ENCODE data around the gene CTBP2. TPM values are rescaled to one million over a fixed set of nuclear protein-coding genes. Genes with fewer than 3 reads are reported as not detected.

Gene CTBP2
- total RNA-seq, 1 donor from 2014 or later, result 90.6 TPM

DNA sequence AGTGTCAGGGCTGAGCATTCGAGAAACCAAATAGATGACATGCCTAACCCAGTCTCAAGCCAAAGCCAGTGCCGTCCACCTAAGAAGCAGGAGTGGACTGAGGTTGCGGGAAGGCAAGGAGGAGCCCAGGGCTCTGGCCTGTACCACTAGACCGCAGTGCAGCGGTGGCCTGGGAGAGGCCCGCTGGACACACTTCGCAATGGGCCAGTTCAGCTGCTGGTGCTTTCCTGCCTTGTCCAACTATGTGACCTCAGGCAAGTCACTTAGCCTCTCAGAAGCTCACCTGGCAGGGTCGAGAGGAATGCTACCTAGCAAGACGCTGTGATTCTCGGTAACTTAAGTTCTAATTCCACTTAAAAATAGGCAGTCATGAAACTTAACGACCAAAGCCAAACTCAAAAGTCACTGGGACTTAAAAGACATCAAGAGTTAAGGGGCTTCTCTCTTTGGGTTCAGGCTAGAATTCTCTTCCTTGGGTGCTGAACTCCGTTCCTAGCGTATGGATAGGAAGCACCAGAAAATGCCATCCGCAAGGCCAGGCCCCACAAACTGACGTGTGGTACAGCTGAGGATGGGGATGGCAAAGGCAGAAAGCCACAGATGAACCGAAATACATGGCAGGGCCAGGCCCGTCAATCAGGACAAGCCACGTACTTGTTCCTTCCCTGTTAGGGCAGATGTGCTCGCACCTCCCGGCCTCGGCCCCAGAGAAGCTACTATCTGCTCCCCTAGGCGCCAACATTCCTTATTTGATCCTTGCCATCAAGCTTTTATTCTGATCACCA, 34.2 kb downstream of the CTBP2 start:
- peaks cover 54% of the 10 kb centered on the region for H3K4me1 Mint-ChIP-seq (ENCODE audit: low read depth)
- H3K4me3 Mint-ChIP-seq (ENCODE audit: unreplicated experiment), result no peak overlapping the region
- H3K36me3 Mint-ChIP-seq (ENCODE audit: low read depth), result peaks cover 5% of the 10 kb centered on the region
- H3K27ac Mint-ChIP-seq (ENCODE audit: unreplicated experiment), result peak overlapping the region; percentile 58
- TF ChIP-seq, protein P1, sequence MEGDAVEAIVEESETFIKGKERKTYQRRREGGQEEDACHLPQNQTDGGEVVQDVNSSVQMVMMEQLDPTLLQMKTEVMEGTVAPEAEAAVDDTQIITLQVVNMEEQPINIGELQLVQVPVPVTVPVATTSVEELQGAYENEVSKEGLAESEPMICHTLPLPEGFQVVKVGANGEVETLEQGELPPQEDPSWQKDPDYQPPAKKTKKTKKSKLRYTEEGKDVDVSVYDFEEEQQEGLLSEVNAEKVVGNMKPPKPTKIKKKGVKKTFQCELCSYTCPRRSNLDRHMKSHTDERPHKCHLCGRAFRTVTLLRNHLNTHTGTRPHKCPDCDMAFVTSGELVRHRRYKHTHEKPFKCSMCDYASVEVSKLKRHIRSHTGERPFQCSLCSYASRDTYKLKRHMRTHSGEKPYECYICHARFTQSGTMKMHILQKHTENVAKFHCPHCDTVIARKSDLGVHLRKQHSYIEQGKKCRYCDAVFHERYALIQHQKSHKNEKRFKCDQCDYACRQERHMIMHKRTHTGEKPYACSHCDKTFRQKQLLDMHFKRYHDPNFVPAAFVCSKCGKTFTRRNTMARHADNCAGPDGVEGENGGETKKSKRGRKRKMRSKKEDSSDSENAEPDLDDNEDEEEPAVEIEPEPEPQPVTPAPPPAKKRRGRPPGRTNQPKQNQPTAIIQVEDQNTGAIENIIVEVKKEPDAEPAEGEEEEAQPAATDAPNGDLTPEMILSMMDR (IDR thresholded peaks at IDR 0.05), result no peak
- H3K27me3 Mint-ChIP-seq (ENCODE audit: low read depth), result no peaks in the 10 kb centered on the region
- H3K9me3 Mint-ChIP-seq (ENCODE audit: low read depth), result no peaks in the 10 kb centered on the region
- DNase-seq (ENCODE audit: low spot score), result peak; percentile 68

DNA sequence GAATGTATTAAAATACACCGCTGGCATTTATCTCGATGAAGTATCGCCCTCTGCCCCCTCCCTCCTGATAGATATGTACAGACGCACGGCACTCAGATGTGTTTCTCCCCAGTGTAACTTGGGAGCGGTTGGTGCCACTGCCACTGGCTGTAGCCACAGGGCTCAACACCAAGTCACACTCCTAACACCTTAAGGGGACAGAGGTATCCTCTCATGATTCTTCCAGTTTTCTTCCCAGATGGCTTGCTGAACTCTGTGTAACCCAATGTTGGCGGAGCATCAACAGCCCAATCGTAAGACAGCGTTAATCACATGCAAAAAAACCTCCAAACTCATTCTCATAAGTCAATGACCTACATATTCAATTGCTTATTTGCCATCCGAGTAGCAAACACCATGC, 35.5 kb downstream of the CTBP2 start:
- Mint-ChIP-seq H3K4me3 (ENCODE audit: unreplicated experiment) (no peak overlapping the region), H3K27me3 (ENCODE audit: low read depth) (no peaks in the 10 kb centered on the region), H3K9me3 (ENCODE audit: low read depth) (no peaks in the 10 kb centered on the region), H3K27ac (ENCODE audit: unreplicated experiment) (peak overlapping the region; percentile 49), H3K4me1 (ENCODE audit: low read depth) (peaks cover 64% of the 10 kb centered on the region), H3K36me3 (ENCODE audit: low read depth) (peaks cover 3% of the 10 kb centered on the region)
- peak; percentile 13 for DNase-seq (ENCODE audit: low spot score)
- TF ChIP-seq, protein P1 (IDR thresholded peaks at IDR 0.05), result no peak

DNA sequence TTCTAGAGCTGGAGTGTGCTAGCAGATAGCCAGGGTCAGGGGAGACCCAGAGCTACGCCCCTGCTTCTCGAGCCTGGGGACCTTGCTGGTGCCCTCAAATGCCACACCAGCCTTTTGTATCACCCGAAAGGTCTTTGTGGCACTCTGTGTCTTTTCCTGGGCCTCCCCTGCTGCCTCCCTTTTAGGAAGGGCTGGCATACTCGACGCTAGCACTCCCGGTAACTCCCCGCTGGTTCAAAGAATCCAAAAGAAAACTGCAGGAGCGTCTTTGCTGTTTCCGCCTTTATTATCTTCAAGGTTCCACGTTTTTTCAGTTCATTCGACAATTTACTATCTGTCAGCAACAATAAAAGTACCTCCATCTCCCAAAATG, 36.3 kb downstream of the CTBP2 start:
- DNase-seq (ENCODE audit: low spot score), result no peak
- peaks cover 4% of the 10 kb centered on the region for H3K36me3 Mint-ChIP-seq (ENCODE audit: low read depth)
- H3K27ac Mint-ChIP-seq (ENCODE audit: unreplicated experiment), result peak overlapping the region; percentile 98
- no peaks in the 10 kb centered on the region for H3K9me3 Mint-ChIP-seq (ENCODE audit: low read depth)
- peaks cover 70% of the 10 kb centered on the region for H3K4me1 Mint-ChIP-seq (ENCODE audit: low read depth)
- no peak overlapping the region for H3K4me3 Mint-ChIP-seq (ENCODE audit: unreplicated experiment)
- H3K27me3 Mint-ChIP-seq (ENCODE audit: low read depth), result no peaks in the 10 kb centered on the region
- TF ChIP-seq, protein P1 (IDR thresholded peaks at IDR 0.05), result no peak

DNA sequence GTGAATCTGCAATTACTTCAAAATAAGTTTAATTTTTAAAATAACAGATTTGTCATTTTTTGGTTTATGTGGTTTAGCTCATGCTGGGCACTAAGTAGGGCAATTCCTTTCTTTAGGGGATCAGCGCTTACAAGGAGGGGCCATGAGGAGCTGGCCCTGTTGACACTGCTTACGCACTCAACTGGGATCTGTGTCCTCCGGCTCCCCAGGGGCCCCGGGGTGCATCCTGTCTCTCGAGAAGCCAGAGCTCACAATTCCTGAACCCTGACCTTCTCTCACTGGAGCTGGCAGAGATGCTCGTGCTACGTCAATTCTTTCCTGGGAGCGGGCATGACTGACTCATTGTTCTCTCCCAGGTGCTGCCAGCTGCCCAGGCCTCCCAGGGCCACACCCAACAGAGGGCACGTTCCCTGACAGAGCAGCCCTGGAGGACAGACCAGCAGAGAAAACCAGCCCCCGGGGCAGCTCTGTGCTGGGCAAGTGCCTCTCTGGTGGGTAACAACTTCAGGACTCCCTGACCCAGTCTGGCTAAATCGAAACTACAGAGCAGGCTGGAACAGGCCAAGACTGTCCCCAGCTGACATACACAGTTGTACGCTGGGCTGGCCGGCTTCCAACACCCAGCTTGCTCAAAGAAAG, 36.8 kb downstream of the CTBP2 start:
- no peaks in the 10 kb centered on the region for H3K27me3 Mint-ChIP-seq (ENCODE audit: low read depth)

DNA sequence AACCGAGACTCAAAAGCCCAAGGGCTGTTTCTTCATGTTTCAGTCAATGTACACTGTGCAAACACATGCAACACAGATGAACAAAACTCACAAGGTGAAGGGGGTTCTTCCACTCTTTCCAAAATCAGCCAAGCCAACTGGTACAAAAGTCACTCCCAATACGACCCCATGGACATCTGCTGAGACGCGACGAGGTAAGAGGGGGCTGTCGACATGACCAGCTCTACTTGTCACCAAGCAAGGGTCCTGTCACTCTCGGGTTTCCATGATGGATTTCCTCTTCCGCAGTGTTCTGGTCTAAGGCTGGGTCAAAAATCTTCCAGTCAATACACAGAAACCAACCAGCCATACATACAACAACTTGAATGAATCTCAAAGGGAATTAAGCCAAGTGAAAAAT, 37.8 kb downstream of the CTBP2 start:
- no peak overlapping the region for H3K27ac Mint-ChIP-seq (ENCODE audit: unreplicated experiment)
- no peaks in the 10 kb centered on the region for H3K27me3 Mint-ChIP-seq (ENCODE audit: low read depth)
- no peak overlapping the region for H3K4me3 Mint-ChIP-seq (ENCODE audit: unreplicated experiment)
- no peaks in the 10 kb centered on the region for H3K9me3 Mint-ChIP-seq (ENCODE audit: low read depth)
- DNase-seq (ENCODE audit: low spot score), result peak; percentile 32
- TF ChIP-seq, protein P1 (IDR thresholded peaks at IDR 0.05), result no peak
- H3K36me3 Mint-ChIP-seq (ENCODE audit: low read depth), result peaks cover 4% of the 10 kb centered on the region
- peaks cover 73% of the 10 kb centered on the region for H3K4me1 Mint-ChIP-seq (ENCODE audit: low read depth)

More for the DNA sequence above, 36.8 kb downstream of the CTBP2 start:
- DNase-seq (ENCODE audit: low spot score), result peak; percentile 86
- Mint-ChIP-seq H3K36me3 (ENCODE audit: low read depth) (peaks cover 4% of the 10 kb centered on the region), H3K4me3 (ENCODE audit: unreplicated experiment) (peak overlapping the region; percentile 29), H3K9me3 (ENCODE audit: low read depth) (no peaks in the 10 kb centered on the region), H3K27ac (ENCODE audit: unreplicated experiment) (peak overlapping the region; percentile 98), H3K4me1 (ENCODE audit: low read depth) (peaks cover 72% of the 10 kb centered on the region)
- TF ChIP-seq, protein P1 (IDR thresholded peaks at IDR 0.05), result no peak
